Lower leg skin (tissue), 4 donors: ENCODE data around the gene SRPK3. TPM values are rescaled to one million over a fixed set of nuclear protein-coding genes. Genes with fewer than 3 reads are reported as not detected.
"Not testable (repeated sequence)": the region's sequence is repeated elsewhere in the genome, so short reads cannot be mapped to it uniquely, and the experiment has no call there.

ENCODE experiments used
- DNase-seq, 2 donors: peaks; one replicate each; pipeline ENCODE4 v3.0.0-alpha.2; 2019; ENCODE audit warnings: low spot score in 2 of 2
- H3K4me3 ChIP-seq: fragments of 200-600 bp; sonication (generic); 2 replicates; pipeline ENCODE4 v1.5.1; 2017; ENCODE audit warnings: mild to moderate bottlenecking, low read depth; ENCODE audit not compliant: poor library complexity, severe bottlenecking
- CTCF ChIP-seq, 3 donors: fragments of 450-650 bp; IDR thresholded peaks; one replicate each; pipeline ENCODE4 v1.5.1; 2016; ENCODE audit warnings: antibody characterized with exemption in 3 of 3, mild to moderate bottlenecking in 3 of 3, moderate library complexity in 2 of 3
- POLR2A ChIP-seq, 2 donors: fragments of 450-650 bp; IDR thresholded peaks; one replicate each; pipeline ENCODE4 v1.6.1; 2016 to 2017; ENCODE audit warnings: antibody characterized with exemption in 2 of 2, mild to moderate bottlenecking in 1 of 2, moderate library complexity in 1 of 2
- WGBS, 2 donors: methylation state at CpG; one replicate each; pipeline ENCODE4 v1.1.5; 2018; 5-methylcytosine and 5-hydroxymethylcytosine counted together
- intact Hi-C: fragments of 100-400 bp; cut with DNase I; formaldehyde crosslinking; loops from one replicate; pipeline ENCODE4 v1.15.0; 2023; ENCODE audit warnings: low total_unique reads
- total RNA-seq, 4 donors: library from RNA; depleted of rRNA; stranded (reverse); fragments of >200 nt; gene quantifications; one replicate each; pipeline ENCODE4 v1.1.0, GENCODE V29; 2016

Gene SRPK3
- total RNA-seq, 4 donors from 2014 or later: 0.30 to 0.79 (median 0.36) TPM; not detected in 1

GRCh38 chrX:153807976-153808375 lies 27.1 kb downstream of the SRPK3 start:
- H3K4me3 ChIP-seq: no peak overlapping the region
- TF ChIP-seq POLR2A (IDR thresholded peaks at IDR 0.05) (no peak), CTCF (IDR thresholded peaks at IDR 0.05) (no peak)
- no peak for DNase-seq
- intact Hi-C loops: no loop called here
- WGBS, 2 donors: 91% methylated on average over 11 to 19 of the region's 19 CpGs

GRCh38 chrX:153812220-153812619 lies 31.4 kb downstream of the SRPK3 start:
- intact Hi-C loops: no loop called here
- no peak for DNase-seq
- TF ChIP-seq CTCF (IDR thresholded peaks at IDR 0.05) (no peak), POLR2A (IDR thresholded peaks at IDR 0.05) (no peak)
- WGBS, 2 donors: 58 to 75% methylated on average over 6 to 13 of the region's 14 CpGs
- no peak overlapping the region for H3K4me3 ChIP-seq

GRCh38 chrX:153813161-153813560 lies 32.3 kb downstream of the SRPK3 start:
- 90 to 95% methylated on average over 5 of the region's 5 CpGs for WGBS, 2 donors
- H3K4me3 ChIP-seq: no peak overlapping the region
- TF ChIP-seq CTCF (IDR thresholded peaks at IDR 0.05): no peak
- no peak for TF ChIP-seq POLR2A (IDR thresholded peaks at IDR 0.05)
- DNase-seq: no peak
- intact Hi-C loops: no loop called here

- intact Hi-C loops: no loop called here
Observed at GRCh38 chrX:153814591-153815315, 33.9 kb downstream of the SRPK3 start.

GRCh38 chrX:153816831-153817690 lies 36.2 kb downstream of the SRPK3 start:
- no peak overlapping the region for H3K4me3 ChIP-seq
- no peak for TF ChIP-seq POLR2A (IDR thresholded peaks at IDR 0.05)
- no peak for TF ChIP-seq CTCF (IDR thresholded peaks at IDR 0.05)
- no peak for DNase-seq
- intact Hi-C loops: no loop called here
- 79 to 82% methylated on average over 25 of the region's 25 CpGs for WGBS, 2 donors

More at GRCh38 chrX:153814591-153815315, 33.9 kb downstream of the SRPK3 start:
- no peak for DNase-seq
- H3K4me3 ChIP-seq: no peak overlapping the region
- TF ChIP-seq POLR2A (IDR thresholded peaks at IDR 0.05) (no peak), CTCF (IDR thresholded peaks at IDR 0.05) (no peak)
- WGBS, 2 donors: 75 to 77% methylated on average over 13 to 19 of the region's 19 CpGs

- H3K4me3 ChIP-seq, DNase-seq, intact Hi-C loops: not testable (repeated sequence)
- 88 to 94% methylated on average over 9 of the region's 9 CpGs for WGBS, 2 donors
Observed at GRCh38 chrX:153818064-153818463, 37.2 kb downstream of the SRPK3 start.
